Trophoblast cell (in vitro differentiated cells and primary cell): ENCODE data around the gene HMX1.

Experiments used
- DNase-seq, 2 donors: peaks; one replicate each; pipeline ENCODE4 v3.0.0-alpha.2; 2016
- H2AFZ ChIP-seq: 2 replicates; pipeline ENCODE4 v1.6.1; 2013; ENCODE audit warnings: low read length, moderate library complexity, mild to moderate bottlenecking; ENCODE audit not compliant: insufficient read depth, poor library complexity
- H2AK5ac ChIP-seq: 2 replicates; pipeline ENCODE4 v1.6.1; 2013; ENCODE audit warnings: mild to moderate bottlenecking, low read length
- H2BK120ac ChIP-seq: 2 replicates; pipeline ENCODE4 v1.6.1; 2013; ENCODE audit warnings: low read length, mild to moderate bottlenecking, moderate library complexity; ENCODE audit not compliant: insufficient read depth, poor library complexity
- H2BK12ac ChIP-seq: 2 replicates; pipeline ENCODE4 v1.6.1; 2013; ENCODE audit warnings: mild to moderate bottlenecking, low read length, moderate library complexity
- H2BK5ac ChIP-seq: 2 replicates; pipeline ENCODE4 v1.6.1; 2013; ENCODE audit warnings: low read length, low read depth, moderate library complexity, mild to moderate bottlenecking; ENCODE audit not compliant: poor library complexity
- H3K14ac ChIP-seq: 2 replicates; pipeline ENCODE4 v1.6.1; 2013; ENCODE audit warnings: mild to moderate bottlenecking, low read length
- H3K18ac ChIP-seq: 2 replicates; pipeline ENCODE4 v1.6.1; 2013; ENCODE audit warnings: mild to moderate bottlenecking, low read length
- H3K23ac ChIP-seq: 2 replicates; pipeline ENCODE4 v1.6.1; 2013; ENCODE audit warnings: low read length
- H3K27ac ChIP-seq: 2 replicates; pipeline ENCODE4 v1.5.1; 2013; ENCODE audit warnings: low read depth, mild to moderate bottlenecking, inconsistent platforms, low read length, moderate library complexity
- H3K27me3 ChIP-seq: 2 replicates; pipeline ENCODE4 v1.6.1; 2013; ENCODE audit warnings: inconsistent platforms, mild to moderate bottlenecking, low read length, moderate library complexity; ENCODE audit not compliant: insufficient read depth
- H3K36me3 ChIP-seq, 2 experiments: 1 replicate in 1 of 2; 2 replicates in 1 of 2; pipeline ENCODE4 v1.6.1; 2013; ENCODE audit warnings: low read length in 2 of 2, mild to moderate bottlenecking in 2 of 2, moderate library complexity in 1 of 2; ENCODE audit not compliant: insufficient read depth in 2 of 2, control insufficient read depth in 1 of 2
- H3K4ac ChIP-seq: 2 replicates; pipeline ENCODE4 v1.6.1; 2013; ENCODE audit warnings: low read depth, mild to moderate bottlenecking, low read length, moderate library complexity
- H3K4me1 ChIP-seq, 2 experiments: 1 replicate in 1 of 2; 2 replicates in 1 of 2; pipeline ENCODE4 v1.6.1; 2013; ENCODE audit warnings: low read length in 2 of 2, mild to moderate bottlenecking in 2 of 2, moderate library complexity in 1 of 2; ENCODE audit not compliant: insufficient read depth in 2 of 2, control insufficient read depth in 1 of 2
- H3K4me2 ChIP-seq: 2 replicates; pipeline ENCODE4 v1.6.1; 2013; ENCODE audit warnings: inconsistent platforms, mild to moderate bottlenecking, low read length, moderate library complexity
- H3K4me3 ChIP-seq: 2 replicates; pipeline ENCODE4 v1.5.1; 2013; ENCODE audit warnings: mild to moderate bottlenecking, low read depth, low read length, inconsistent platforms
- H3K79me1 ChIP-seq: one replicate; pipeline ENCODE4 v1.6.1; 2013; ENCODE audit warnings: low read length
- H3K79me2 ChIP-seq: 2 replicates; pipeline ENCODE4 v1.6.1; 2013; ENCODE audit warnings: low read length, mild to moderate bottlenecking; ENCODE audit not compliant: control insufficient read depth, insufficient read depth, poor library complexity
- H3K9ac ChIP-seq: 2 replicates; pipeline ENCODE4 v1.6.1; 2013; ENCODE audit warnings: mild to moderate bottlenecking, low read length
- H3K9me3 ChIP-seq: 2 replicates; pipeline ENCODE4 v1.6.1; 2013; ENCODE audit warnings: low read depth, mild to moderate bottlenecking, control low read depth, inconsistent platforms, low read length; ENCODE audit not compliant: insufficient read depth
- H4K12ac ChIP-seq: 2 replicates; pipeline ENCODE4 v1.6.1; 2013; ENCODE audit warnings: low read depth, mild to moderate bottlenecking, low read length, moderate library complexity
- H4K8ac ChIP-seq: 2 replicates; pipeline ENCODE4 v1.6.1; 2013; ENCODE audit warnings: low read depth, mild to moderate bottlenecking, low read length, moderate library complexity
- H4K91ac ChIP-seq: one replicate; pipeline ENCODE4 v1.6.1; 2013; ENCODE audit warnings: low read depth, mild to moderate bottlenecking, low read length, moderate library complexity
- WGBS: extraction: QIAGEN DNeasy Blood & Tissue Kit; methylation state at CpG from one replicate; pipeline ENCODE4 v1.1.7; 2013; ENCODE audit warnings: missing lambda C conversion rate; ENCODE audit not compliant: insufficient read length, insufficient coverage; ENCODE audit errors: extremely low coverage; 5-methylcytosine and 5-hydroxymethylcytosine counted together

The HMX1 gene

DNA sequence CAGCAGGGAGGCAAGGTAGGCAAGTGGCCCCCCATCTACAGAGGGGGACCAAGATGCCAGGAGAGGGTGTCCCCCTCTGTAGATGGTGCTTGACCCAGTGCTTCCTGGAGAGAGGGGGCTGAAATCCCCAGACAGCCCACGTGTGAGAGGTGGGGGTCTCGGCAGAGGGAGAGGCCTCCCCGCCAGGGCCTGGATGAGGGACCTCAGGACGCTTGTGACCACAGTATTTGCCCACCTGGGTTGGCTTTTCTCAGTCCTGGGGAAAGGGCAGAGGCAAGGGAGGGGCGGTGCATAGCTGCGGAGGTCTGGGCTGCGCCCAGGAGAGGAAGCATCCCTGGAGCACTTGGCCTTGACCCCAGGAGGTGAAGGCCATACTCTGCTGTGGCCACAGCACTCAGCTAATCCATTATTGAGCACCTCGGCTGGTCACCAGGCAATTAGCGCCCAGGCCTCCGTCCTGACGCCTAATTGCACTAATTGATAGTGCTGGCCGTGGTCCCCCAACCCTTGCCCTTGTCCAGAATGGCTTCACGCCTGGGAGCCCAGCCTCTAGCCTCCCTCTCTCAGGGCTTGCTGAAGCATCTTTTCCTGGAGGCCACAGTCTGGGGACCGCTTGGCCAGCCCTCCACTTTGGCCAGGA lies 30.7 kb downstream of the HMX1 start:
- no peak overlapping the region for H3K4ac ChIP-seq
- H2AFZ ChIP-seq: no peak overlapping the region
- no peak overlapping the region for H4K91ac ChIP-seq
- H3K4me3 ChIP-seq: no peak overlapping the region
- no peak overlapping the region for H2AK5ac ChIP-seq
- H3K27me3 ChIP-seq: no peaks in the 10 kb centered on the region
- H3K14ac ChIP-seq: no peak overlapping the region
- no peak overlapping the region for H4K12ac ChIP-seq
- no peak overlapping the region for H3K18ac ChIP-seq
- H3K36me3 ChIP-seq: no peaks in the 10 kb centered on the region
- H3K9me3 ChIP-seq: peaks cover 4% of the 10 kb centered on the region
- no CpG with 5 or more reads among the region's 14 CpGs for WGBS
- no peak overlapping the region for H3K23ac ChIP-seq
- H2BK12ac ChIP-seq: no peak overlapping the region
- H3K27ac ChIP-seq: no peak overlapping the region
- H3K9ac ChIP-seq: no peak overlapping the region
- H3K79me1 ChIP-seq: peaks cover 5% of the 10 kb centered on the region
- peaks cover 9 to 20% of the 10 kb centered on the region in 2 experiments for H3K4me1 ChIP-seq
- no peak overlapping the region for H4K8ac ChIP-seq
- no peak overlapping the region for H2BK120ac ChIP-seq
- H3K79me2 ChIP-seq: no peaks in the 10 kb centered on the region
- H2BK5ac ChIP-seq: no peak overlapping the region
- DNase-seq: no peak
- no peak overlapping the region for H3K4me2 ChIP-seq

GRCh38 chr4:8840006-8840793 lies 31.4 kb downstream of the HMX1 start:
- H3K27me3 ChIP-seq: no peaks in the 10 kb centered on the region
- no peak overlapping the region for H4K12ac ChIP-seq
- H3K4me3 ChIP-seq: no peak overlapping the region
- H2BK12ac ChIP-seq: no peak overlapping the region
- H3K9me3 ChIP-seq: peaks cover 2% of the 10 kb centered on the region
- no peak overlapping the region for H3K9ac ChIP-seq
- no peak overlapping the region for H3K4ac ChIP-seq
- no peak overlapping the region for H2BK120ac ChIP-seq
- H3K23ac ChIP-seq: no peak overlapping the region
- H3K4me2 ChIP-seq: no peak overlapping the region
- no peaks in the 10 kb centered on the region for H3K79me2 ChIP-seq
- H2AFZ ChIP-seq: no peak overlapping the region
- H3K4me1 ChIP-seq: peaks cover 9 to 15% of the 10 kb centered on the region in 2 experiments
- H3K36me3 ChIP-seq: no peaks in the 10 kb centered on the region
- H4K8ac ChIP-seq: no peak overlapping the region
- DNase-seq: no peak
- H2AK5ac ChIP-seq: no peak overlapping the region
- no peak overlapping the region for H3K18ac ChIP-seq
- H2BK5ac ChIP-seq: no peak overlapping the region
- H4K91ac ChIP-seq: no peak overlapping the region
- no peak overlapping the region for H3K27ac ChIP-seq
- H3K14ac ChIP-seq: no peak overlapping the region
- H3K79me1 ChIP-seq: peaks cover 5% of the 10 kb centered on the region
- WGBS: no CpG with 5 or more reads among the region's 10 CpGs

DNA sequence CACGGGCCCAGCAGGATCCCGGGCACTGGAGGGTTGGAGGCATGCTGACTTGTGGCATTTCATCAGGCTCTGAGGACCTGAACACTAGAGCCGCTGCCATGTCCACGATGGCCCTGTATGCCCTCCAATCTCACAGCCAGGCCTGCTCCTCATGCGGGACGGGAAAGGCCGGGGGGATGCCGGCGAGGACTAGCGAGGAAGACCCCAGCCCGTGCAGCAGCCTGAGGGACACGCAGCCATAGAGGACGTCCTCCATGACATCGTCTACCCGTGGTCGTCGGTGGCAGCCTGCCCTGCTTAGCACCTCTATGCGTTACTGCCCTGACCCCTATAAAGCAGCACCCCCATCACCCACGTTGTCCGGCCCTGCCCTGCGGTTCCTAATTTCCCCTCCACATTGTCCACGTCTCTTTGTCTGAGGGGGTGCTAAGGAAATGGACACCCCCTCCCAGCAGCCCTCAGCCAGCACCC lies 32.6 kb downstream of the HMX1 start:
- Histone ChIP-seq H3K79me2 (no peaks in the 10 kb centered on the region), H3K27me3 (no peaks in the 10 kb centered on the region), H3K27ac (no peak overlapping the region), H3K9me3 (peaks cover 2% of the 10 kb centered on the region), H3K18ac (no peak overlapping the region), H3K9ac (no peak overlapping the region), H4K12ac (no peak overlapping the region), H4K8ac (no peak overlapping the region), H2BK12ac (peak overlapping the region; percentile 10), H3K4me2 (no peak overlapping the region), H3K4me1 (peaks cover 9 to 13% of the 10 kb centered on the region in 2 experiments), H2AK5ac (no peak overlapping the region), H3K79me1 (peaks cover 5% of the 10 kb centered on the region), H3K4ac (no peak overlapping the region), H3K23ac (no peak overlapping the region), H3K36me3 (no peaks in the 10 kb centered on the region), H2BK120ac (no peak overlapping the region), H3K14ac (no peak overlapping the region), H2BK5ac (no peak overlapping the region), H2AFZ (no peak overlapping the region), H3K4me3 (no peak overlapping the region), H4K91ac (no peak overlapping the region)
- DNase-seq: no peak
- no CpG with 5 or more reads among the region's 22 CpGs for WGBS

DNA sequence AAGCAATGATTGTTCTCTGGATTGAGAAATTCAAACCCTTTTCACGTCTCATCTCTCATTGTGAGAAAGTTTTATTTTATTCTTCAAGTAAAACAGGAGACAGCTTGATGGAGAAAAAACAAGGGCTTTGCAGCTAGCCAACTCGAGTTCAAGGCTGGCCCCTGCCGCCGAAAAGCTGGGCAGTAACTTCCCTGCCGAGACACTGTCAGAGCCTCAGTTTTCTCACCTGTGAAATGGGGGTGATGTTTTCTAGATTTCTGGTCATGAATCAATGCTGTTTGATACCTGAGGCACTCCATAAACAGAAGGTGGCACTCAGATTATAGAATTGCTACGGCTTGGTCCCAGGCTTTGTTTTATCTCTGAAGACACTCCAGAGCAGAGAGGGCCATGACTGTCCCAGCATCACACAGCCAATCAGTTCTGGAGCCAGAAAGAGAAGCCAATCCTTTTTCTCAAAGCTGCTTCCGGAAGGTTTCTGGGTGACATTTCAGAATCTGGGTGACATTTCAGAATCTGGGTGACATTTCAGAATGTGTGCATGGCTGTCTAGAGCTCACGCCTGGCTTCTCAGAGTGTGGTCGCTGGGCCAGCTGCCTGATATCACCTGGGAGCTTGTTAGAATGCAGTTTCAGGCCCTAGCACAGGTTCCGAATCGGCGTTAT lies 33.2 kb downstream of the HMX1 start:
- Histone ChIP-seq H4K91ac (no peak overlapping the region), H3K4ac (no peak overlapping the region), H3K18ac (no peak overlapping the region), H2BK5ac (no peak overlapping the region), H3K27ac (no peak overlapping the region), H3K79me2 (no peaks in the 10 kb centered on the region), H3K79me1 (peaks cover 5% of the 10 kb centered on the region), H3K4me3 (no peak overlapping the region), H2BK12ac (peak overlapping the region; percentile 10), H3K4me2 (no peak overlapping the region), H4K12ac (no peak overlapping the region), H3K9ac (no peak overlapping the region), H4K8ac (no peak overlapping the region), H3K4me1 (peaks cover 9 to 13% of the 10 kb centered on the region in 2 experiments), H2BK120ac (no peak overlapping the region), H3K14ac (no peak overlapping the region), H2AK5ac (no peak overlapping the region), H3K23ac (no peak overlapping the region), H3K36me3 (no peaks in the 10 kb centered on the region), H2AFZ (no peak overlapping the region), H3K9me3 (peaks cover 2% of the 10 kb centered on the region), H3K27me3 (no peaks in the 10 kb centered on the region)
- no peak for DNase-seq
- WGBS: no CpG with 5 or more reads among the region's 12 CpGs
